HepG2 (cell line): ENCODE data around the gene ABT1. TPM values are rescaled to one million over a fixed set of nuclear protein-coding genes. Genes with fewer than 3 reads are reported as not detected.

Experiments
- ATRX ChIP-seq: sonication (generic); formaldehyde crosslinking; IDR thresholded peaks from 2 replicates; pipeline ENCODE4 v1.4.0; 2020; ENCODE audit warnings: missing genetic modification reagents, borderline replicate concordance
- CBX1 ChIP-seq: IDR thresholded peaks from one replicate; pipeline ENCODE4 v1.6.1; 2016; ENCODE audit warnings: antibody characterized with exemption, low read depth
- EZH2 ChIP-seq: conservative IDR thresholded peaks from 2 replicates; pipeline ENCODE4 v1.6.1; 2012; ENCODE audit warnings: mild to moderate bottlenecking, low read depth, low read length, moderate library complexity
- NR2C2 ChIP-seq: sonication (generic); formaldehyde crosslinking; IDR thresholded peaks from 2 replicates; pipeline ENCODE4 v1.4.0; 2020; ENCODE audit warnings: missing genetic modification reagents, mild to moderate bottlenecking, moderate library complexity, borderline replicate concordance
- RBM39 ChIP-seq: fragments of 200-400 bp; formaldehyde crosslinking; IDR thresholded peaks from one replicate; pipeline ENCODE4 v1.6.1; 2018; ENCODE audit warnings: antibody characterized with exemption, mild to moderate bottlenecking, low read depth, low read length; ENCODE audit not compliant: poor library complexity, severe bottlenecking
- SMARCC2 ChIP-seq: fragments of 450-650 bp; IDR thresholded peaks from 2 replicates; pipeline ENCODE4 v1.6.1; 2017; ENCODE audit warnings: antibody characterized with exemption, mild to moderate bottlenecking
- ZNF577 ChIP-seq: sonication (generic); formaldehyde crosslinking; IDR thresholded peaks from 2 replicates; pipeline ENCODE4 v1.4.0; 2020; ENCODE audit warnings: mild to moderate bottlenecking, low read depth, missing genetic modification reagents, borderline replicate concordance
- ZNF605 ChIP-seq: sonication (generic); formaldehyde crosslinking; IDR thresholded peaks from 2 replicates; pipeline ENCODE4 v1.8.0; 2022; ENCODE audit warnings: mild to moderate bottlenecking, missing genetic modification reagents
- ZNF792 ChIP-seq: IDR thresholded peaks from 2 replicates; pipeline ENCODE4 v1.6.1; 2016
- ZNF891 ChIP-seq: sonication (generic); formaldehyde crosslinking; IDR thresholded peaks from 2 replicates; pipeline ENCODE4 v1.5.0; 2020; ENCODE audit warnings: mild to moderate bottlenecking, missing genetic modification reagents
- polyA plus RNA-seq, 8 experiments: library from polyadenylated mRNA; depleted of rRNA in 3 of 8; stranded (reverse) in 7 of 8; unstranded in 1 of 8; fragments of >200 nt; fragmentation: Illumina TruSeq in 4 of 8; extraction: Trizol in 4 of 8; gene quantifications; 2 replicates each; pipeline versions ENCODE4 v1.2.1 to v1.2.3, GENCODE V29; 2011 to 2016; ENCODE audit warnings: low read depth in 4 of 8, missing spikeins in 1 of 8, mixed read lengths in 1 of 8; ENCODE audit not compliant: insufficient read depth in 1 of 8
- total RNA-seq, 5 experiments: library from RNA; depleted of rRNA; stranded (reverse); fragments of >200 nt; fragmentation: Illumina TruSeq; extraction: Trizol; gene quantifications; 2 replicates each; pipeline ENCODE4 v1.2.3, GENCODE V29; 2016; ENCODE audit warnings: low read depth in 1 of 5
- TF ChIP-seq, protein P1 (sequence below), 2 experiments: IDR thresholded peaks; 2 replicates each; pipeline ENCODE4 v1.6.1; 2011 to 2012; ENCODE audit warnings: low read length in 2 of 2, borderline replicate concordance in 1 of 2, low read depth in 1 of 2, mild to moderate bottlenecking in 1 of 2, moderate library complexity in 1 of 2
- TF ChIP-seq, protein P2 (sequence below): IDR thresholded peaks from 2 replicates; pipeline ENCODE4 v1.6.1; 2016; ENCODE audit warnings: mild to moderate bottlenecking, missing biosample characterization, missing genetic modification reagents
- TF ChIP-seq, protein P3 (sequence below): sonication (generic); formaldehyde crosslinking; IDR thresholded peaks from 2 replicates; pipeline ENCODE4 v1.4.0; 2020; ENCODE audit warnings: missing genetic modification reagents
- TF ChIP-seq, protein P4 (sequence below): sonication (generic); formaldehyde crosslinking; IDR thresholded peaks from 2 replicates; pipeline ENCODE4 v1.8.0; 2022; ENCODE audit warnings: low read depth, missing genetic modification reagents
- TF ChIP-seq, protein P5 (sequence below): sonication (generic); formaldehyde crosslinking; IDR thresholded peaks from 2 replicates; pipeline ENCODE4 v1.4.0; 2020; ENCODE audit warnings: missing genetic modification reagents

ABT1 gene
- total and polyA plus RNA-seq, 2 of the 13 experiments (the other 11 are each of a cell fraction or from before 2014, with no cell fraction given) = 38.4 TPM

DNA sequence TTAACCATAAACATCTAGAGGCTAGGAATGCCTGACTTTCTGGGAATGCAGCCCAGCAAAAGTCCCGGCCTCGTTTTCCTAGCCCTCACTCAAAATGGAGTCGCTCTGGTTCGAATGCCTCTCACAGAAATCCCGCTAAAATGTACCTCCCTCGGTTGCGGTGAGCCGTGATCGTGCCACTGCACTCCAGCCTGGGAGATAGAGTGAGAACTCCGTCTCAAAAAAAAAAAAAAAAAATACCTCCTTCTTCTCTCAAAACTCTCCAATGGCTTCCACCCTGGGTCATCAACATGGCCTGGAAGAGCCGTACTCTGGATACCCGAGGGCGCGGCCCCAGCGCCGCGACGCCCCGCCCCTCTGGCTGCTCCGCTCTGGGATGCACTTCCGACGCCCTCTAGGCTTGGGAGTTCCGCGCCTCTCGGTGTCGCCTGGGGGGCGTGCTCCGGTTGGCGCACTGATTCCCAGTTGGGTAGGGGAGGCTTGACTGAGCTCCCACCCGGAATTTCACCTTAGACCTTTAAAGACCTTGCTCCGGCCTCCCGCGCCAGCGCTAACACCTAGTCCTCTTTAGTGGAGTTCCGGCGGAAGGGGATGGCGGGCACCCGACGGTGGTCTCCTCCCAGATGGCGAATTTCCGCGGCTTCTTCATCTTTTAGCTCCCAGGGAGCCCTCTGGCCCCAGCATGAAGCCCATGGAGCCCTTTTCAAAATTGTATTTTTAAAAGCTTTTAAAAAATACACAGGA is 46.3 kb upstream of the ABT1 start (continued):
- TF ChIP-seq, protein P1, sequence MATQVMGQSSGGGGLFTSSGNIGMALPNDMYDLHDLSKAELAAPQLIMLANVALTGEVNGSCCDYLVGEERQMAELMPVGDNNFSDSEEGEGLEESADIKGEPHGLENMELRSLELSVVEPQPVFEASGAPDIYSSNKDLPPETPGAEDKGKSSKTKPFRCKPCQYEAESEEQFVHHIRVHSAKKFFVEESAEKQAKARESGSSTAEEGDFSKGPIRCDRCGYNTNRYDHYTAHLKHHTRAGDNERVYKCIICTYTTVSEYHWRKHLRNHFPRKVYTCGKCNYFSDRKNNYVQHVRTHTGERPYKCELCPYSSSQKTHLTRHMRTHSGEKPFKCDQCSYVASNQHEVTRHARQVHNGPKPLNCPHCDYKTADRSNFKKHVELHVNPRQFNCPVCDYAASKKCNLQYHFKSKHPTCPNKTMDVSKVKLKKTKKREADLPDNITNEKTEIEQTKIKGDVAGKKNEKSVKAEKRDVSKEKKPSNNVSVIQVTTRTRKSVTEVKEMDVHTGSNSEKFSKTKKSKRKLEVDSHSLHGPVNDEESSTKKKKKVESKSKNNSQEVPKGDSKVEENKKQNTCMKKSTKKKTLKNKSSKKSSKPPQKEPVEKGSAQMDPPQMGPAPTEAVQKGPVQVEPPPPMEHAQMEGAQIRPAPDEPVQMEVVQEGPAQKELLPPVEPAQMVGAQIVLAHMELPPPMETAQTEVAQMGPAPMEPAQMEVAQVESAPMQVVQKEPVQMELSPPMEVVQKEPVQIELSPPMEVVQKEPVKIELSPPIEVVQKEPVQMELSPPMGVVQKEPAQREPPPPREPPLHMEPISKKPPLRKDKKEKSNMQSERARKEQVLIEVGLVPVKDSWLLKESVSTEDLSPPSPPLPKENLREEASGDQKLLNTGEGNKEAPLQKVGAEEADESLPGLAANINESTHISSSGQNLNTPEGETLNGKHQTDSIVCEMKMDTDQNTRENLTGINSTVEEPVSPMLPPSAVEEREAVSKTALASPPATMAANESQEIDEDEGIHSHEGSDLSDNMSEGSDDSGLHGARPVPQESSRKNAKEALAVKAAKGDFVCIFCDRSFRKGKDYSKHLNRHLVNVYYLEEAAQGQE (IDR thresholded peaks at IDR 0.05; ENCODE audit: borderline replicate concordance in 1 of 2, low read depth in 1 of 2, low read length in 2 of 2) = peak in 1 of 2 experiments; percentile 11; a peak in 1 of 4 replicates
- TF ChIP-seq, protein P2, sequence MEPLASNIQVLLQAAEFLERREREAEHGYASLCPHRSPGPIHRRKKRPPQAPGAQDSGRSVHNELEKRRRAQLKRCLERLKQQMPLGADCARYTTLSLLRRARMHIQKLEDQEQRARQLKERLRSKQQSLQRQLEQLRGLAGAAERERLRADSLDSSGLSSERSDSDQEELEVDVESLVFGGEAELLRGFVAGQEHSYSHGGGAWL = peak; percentile 76
- TF ChIP-seq ATRX (CRISPR knock-in tag) = no peak
- no peak for TF ChIP-seq ZNF577
- peak; percentile 41 for TF ChIP-seq RBM39
- peak; percentile 86 for TF ChIP-seq NR2C2 (CRISPR knock-in tag)
- TF ChIP-seq, protein P3, sequence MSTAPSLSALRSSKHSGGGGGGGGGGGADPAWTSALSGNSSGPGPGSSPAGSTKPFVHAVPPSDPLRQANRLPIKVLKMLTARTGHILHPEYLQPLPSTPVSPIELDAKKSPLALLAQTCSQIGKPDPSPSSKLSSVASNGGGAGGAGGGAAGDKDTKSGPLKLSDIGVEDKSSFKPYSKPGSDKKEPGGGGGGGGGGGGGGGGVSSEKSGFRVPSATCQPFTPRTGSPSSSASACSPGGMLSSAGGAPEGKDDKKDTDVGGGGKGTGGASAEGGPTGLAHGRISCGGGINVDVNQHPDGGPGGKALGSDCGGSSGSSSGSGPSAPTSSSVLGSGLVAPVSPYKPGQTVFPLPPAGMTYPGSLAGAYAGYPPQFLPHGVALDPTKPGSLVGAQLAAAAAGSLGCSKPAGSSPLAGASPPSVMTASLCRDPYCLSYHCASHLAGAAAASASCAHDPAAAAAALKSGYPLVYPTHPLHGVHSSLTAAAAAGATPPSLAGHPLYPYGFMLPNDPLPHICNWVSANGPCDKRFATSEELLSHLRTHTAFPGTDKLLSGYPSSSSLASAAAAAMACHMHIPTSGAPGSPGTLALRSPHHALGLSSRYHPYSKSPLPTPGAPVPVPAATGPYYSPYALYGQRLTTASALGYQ (CRISPR knock-in tag) = peak; percentile 32; the same call in 1 of the 2 replicates
- TF ChIP-seq, protein P4, sequence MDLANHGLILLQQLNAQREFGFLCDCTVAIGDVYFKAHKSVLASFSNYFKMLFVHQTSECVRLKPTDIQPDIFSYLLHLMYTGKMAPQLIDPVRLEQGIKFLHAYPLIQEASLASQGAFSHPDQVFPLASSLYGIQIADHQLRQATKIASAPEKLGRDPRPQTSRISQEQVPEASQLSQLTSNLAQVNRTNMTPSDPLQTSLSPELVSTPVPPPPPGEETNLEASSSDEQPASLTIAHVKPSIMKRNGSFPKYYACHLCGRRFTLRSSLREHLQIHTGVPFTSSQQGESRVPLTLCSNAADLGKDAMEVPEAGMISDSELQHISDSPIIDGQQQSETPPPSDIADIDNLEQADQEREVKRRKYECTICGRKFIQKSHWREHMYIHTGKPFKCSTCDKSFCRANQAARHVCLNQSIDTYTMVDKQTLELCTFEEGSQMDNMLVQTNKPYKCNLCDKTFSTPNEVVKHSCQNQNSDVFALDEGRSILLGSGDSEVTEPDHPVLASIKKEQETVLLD (CRISPR knock-in tag) = peak; percentile 89
- peak; percentile 43 for TF ChIP-seq CBX1
- TF ChIP-seq ZNF605 (CRISPR knock-in tag) = no peak
- TF ChIP-seq ZNF891 = peak; percentile 84
- TF ChIP-seq EZH2 = no peak
- no peak for TF ChIP-seq SMARCC2
- TF ChIP-seq, protein P5, sequence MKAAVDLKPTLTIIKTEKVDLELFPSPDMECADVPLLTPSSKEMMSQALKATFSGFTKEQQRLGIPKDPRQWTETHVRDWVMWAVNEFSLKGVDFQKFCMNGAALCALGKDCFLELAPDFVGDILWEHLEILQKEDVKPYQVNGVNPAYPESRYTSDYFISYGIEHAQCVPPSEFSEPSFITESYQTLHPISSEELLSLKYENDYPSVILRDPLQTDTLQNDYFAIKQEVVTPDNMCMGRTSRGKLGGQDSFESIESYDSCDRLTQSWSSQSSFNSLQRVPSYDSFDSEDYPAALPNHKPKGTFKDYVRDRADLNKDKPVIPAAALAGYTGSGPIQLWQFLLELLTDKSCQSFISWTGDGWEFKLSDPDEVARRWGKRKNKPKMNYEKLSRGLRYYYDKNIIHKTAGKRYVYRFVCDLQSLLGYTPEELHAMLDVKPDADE (CRISPR knock-in tag) = no peak
- peak; percentile 55; the same call in 1 of the 2 replicates for TF ChIP-seq ZNF792 (CRISPR knock-in tag)
